ENCODE measurements around the gene NPC1.
"Not testable (repeated sequence)": the region's sequence is repeated elsewhere in the genome, so short reads cannot be mapped to it uniquely, and the experiment has no call there.

The NPC1 gene

DNA sequence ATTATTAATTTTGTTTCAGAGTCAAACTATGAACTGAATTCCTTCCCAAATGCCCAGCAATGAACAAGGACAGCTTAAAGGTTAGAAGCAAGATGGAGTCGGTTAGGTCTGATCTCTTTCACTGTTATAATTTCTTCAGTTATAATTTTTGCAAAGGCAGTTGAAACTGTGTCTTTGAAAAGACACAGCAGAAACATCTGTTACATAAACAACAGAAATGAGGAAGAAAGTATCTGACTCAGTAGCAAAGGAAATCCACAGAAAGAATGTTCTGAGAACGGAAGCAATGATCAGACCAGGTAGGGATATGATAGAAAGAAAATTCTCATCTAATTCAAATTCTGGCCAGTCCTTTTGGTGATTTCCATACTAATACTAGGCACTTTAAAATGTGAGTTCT lies 88.2 kb downstream of the NPC1 start:
- in situ Hi-C loops (cut with HindIII; ENCODE audit: low sequenced_read_pairs), result no loop called here

DNA sequence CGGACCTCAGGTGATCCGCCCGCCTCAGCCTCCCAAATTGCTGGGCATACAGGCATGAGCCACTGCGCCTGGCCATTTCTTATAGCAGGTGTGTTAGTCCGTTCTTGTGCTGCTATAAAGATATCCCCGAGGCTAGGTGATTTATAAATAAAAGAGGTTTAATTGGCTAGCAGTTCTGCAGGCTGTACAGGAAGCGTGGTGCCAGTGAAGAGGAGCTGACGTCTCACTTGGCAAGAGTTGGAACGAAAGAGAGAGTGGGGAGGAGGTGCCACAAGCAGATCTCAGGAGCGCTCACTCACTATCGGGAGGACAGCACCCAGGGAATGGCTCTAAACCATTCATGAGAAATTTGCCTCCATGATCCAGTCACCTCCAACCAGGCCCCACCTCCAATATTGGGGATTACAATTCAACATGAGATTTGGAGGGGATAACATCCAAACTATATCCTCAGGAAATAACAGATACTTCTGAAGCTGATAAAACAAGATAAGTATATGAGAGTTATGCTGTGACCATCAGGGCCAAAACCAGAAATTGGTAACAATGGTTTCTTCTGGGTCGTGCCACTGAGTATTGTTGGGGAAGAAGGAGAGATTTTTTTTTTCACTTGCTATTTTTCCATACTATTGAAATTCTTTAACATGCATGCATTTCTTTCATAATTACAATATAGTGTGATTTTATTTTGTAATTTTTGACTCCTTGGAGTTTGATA lies 90.4 kb downstream of the NPC1 start:
- in situ Hi-C loops (cut with HindIII; ENCODE audit: low sequenced_read_pairs), result no loop called here

DNA sequence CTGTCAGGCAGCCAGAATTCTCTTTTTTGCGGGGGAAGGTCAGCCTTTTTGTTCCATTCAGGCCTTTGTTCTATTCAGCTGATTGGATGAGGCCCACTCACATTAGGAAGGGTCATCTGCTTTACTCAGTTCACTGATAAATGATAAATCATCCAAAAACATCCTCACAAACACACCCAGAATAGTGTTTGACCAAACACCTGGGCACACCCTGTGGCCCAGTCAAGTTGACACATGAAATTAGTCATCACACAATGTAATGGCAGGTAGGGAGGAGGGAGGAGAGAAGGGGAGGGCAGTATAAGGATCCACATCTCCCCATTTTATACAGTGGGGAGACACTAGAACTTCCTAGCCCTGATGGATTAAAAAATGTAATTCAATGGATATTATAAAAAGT lies 91.3 kb downstream of the NPC1 start:
- in situ Hi-C loops (cut with HindIII; ENCODE audit: low sequenced_read_pairs), result no loop called here

DNA sequence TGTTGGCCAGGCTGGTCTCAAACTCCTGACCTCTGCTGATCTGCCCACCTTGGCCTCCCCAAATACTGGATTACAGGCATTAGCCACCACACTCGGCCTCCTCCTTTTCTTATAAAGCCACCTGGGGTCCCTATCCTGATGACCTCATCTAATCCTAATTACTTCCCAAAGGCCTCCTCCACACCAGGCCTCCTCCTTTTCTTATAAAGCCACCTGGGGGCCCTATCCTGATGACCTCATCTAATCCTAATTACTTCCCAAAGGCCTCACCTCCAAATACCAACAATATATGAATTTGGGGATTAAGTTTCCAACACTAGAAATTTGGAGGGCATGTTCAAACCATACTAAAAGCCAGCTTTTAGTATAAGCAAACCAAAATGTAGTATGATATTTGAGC lies 92.7 kb downstream of the NPC1 start:
- in situ Hi-C loops (cut with HindIII; ENCODE audit: low sequenced_read_pairs), result no loop called here

DNA sequence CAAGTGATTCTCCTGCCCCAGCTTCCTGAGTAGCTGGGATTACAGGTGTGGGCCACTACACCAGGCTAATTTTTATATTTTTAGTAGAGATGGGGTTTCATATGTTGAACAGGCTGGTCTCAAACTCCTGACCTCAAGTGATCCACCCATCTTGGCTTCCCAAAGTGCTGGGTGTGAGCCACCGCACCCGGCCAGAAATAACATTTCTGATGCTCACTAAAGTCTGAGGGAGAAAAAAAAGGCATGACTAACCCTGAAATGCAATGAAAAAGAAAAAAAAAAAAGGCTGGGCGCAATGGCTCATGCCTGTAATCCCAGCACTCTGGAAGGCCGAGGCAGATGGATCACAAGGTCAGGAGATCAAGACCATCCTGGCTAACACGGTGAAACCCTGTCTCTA lies 96.7 kb downstream of the NPC1 start:
- in situ Hi-C loops (cut with HindIII; ENCODE audit: low sequenced_read_pairs), result not testable (repeated sequence)

DNA sequence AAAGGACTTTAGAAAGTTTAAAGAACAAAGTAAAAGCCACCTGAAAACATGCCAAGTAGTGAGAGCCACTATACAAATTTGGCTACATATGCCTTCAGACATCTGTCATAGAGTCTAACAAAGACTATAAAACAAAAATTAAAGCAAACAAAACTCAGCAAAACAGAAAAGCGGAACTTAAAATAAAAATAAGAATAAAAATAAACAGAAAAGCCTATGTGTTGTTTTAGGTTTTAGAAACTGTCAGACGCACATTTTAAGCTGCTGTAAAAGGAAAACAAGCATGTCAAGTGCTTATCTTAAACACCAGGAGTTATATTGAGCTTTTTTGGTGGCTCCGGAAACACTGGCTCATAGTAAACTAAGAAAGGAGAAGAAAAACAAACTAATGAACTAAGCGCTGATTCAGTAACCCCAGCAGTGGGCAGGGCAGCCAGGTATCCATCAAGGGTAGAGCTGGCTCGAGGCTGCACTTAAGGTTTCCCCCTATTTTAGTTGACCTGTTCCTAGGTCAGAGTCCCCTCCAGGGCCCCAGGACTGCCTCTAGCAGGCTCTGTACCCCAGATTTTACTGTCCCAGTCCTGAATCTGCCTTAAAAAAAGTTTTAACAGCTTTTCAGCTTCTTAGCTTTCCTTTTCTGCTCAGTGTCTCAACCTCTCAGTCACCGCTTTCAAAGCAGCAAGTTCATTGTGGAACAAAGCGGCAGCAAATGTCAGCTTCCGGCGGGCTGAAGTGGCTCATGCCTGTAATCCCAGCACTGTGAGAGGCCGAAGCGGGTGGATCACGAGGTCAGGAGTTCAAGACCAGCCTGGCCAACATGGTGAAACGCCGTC lies 98.4 kb downstream of the NPC1 start:
- in situ Hi-C loops (cut with HindIII; ENCODE audit: low sequenced_read_pairs), result no loop called here

DNA sequence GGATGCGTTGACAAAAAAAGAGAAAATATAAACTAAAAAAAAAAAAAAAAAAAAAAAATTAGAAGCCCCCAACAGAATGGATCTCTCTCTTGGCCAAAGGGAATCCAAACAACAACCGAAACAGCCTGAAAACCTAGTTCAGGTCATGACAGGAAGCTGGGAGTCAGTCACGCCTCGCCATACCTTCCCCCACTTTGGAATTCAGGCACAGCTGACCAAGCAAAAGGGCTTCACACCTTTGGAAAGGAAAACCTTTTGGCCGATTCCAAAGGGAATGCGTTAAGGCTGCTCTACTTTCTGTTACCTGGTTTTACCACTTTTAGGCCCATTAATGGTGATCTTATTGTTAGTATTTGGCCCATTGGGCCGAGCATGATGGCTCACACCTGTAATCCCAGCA lies 100.9 kb downstream of the NPC1 start:
- in situ Hi-C loops (cut with HindIII; ENCODE audit: low sequenced_read_pairs), result no loop called here

DNA sequence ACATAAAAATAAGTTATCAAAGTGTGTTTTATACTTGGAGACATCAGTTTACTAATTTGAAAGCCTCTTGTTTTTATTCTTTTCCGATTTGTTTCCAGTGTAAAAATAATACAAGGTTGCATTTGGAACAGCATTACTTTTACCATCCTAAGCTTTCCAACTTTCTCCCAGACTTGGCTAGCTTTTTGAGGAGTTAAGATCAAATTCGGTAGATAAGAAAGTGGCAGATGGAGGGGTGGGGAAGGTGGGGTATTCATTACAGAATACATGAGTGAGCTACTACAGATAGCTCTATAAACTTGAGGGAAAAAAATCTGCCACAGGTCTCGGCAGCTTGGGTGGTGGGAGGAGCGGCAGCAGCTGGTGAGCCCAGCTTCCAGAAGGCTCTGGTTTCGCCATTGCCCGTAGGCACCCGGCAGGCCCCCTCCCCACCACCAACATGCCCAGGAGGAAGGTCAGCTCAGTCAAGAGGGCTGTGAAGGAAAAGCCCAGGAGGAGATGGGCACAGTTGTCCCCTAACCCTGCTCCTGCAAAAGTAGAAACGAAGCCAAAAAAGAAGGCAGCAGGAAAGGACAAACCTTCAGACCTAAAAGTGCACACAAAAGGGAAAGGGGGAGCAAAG lies 101.6 kb downstream of the NPC1 start:
- in situ Hi-C loops (cut with HindIII; ENCODE audit: low sequenced_read_pairs), result no loop called here
